Right ventricle myocardium inferior (tissue), 1 donor: ENCODE results near the gene EIF5. TPM values are rescaled to one million over a fixed set of nuclear protein-coding genes. Genes with fewer than 3 reads are reported as not detected.

Experiments
- ATAC-seq: fragments of 200-7000 bp; cut with Tn5 transposase; one replicate; pipeline ENCODE4 v1.9.1; 2020; ENCODE audit warnings: mild to moderate bottlenecking, moderate library complexity
- DNase-seq: peaks from one replicate; pipeline ENCODE4 v3.0.0; 2021; ENCODE audit errors: missing footprints
- intact Hi-C: fragments of 100-400 bp; cut with DNase I; formaldehyde crosslinking; loops from one replicate; pipeline ENCODE4 v1.11.0; 2022
- total RNA-seq: library from RNA; stranded (reverse); fragmentation: NEBNext Ultra II Directional; extraction: Animal tissue kit (Norgen Biotek cat#: 25700); gene quantifications from one replicate; pipeline ENCODE4 v1.2.1, GENCODE V29; 2021
- donor health status: DM: no; HTN: yes; CAD: no; lungs with severe emphysema.

Gene EIF5
- total RNA-seq, 1 donor from 2014 or later: 252 TPM

- no peak for ATAC-seq
Measured at GRCh38 chr14:103329401-103330347, 4.4 kb upstream of the EIF5 start.

GRCh38 chr14:103330536-103330935 lies 3.5 kb upstream of the EIF5 start:
- no peak for ATAC-seq
- no peak for DNase-seq
- intact Hi-C loops: no loop called here

More at GRCh38 chr14:103329401-103330347, 4.4 kb upstream of the EIF5 start:
- intact Hi-C loops: no loop called here
- no peak for DNase-seq

- ATAC-seq (no peak), DNase-seq (no peak)
- intact Hi-C loops: no loop called here
Measured at GRCh38 chr14:103332143-103332919, 1.7 kb upstream of the EIF5 start.

- ATAC-seq (peak; percentile 8), DNase-seq (peak; percentile 80)
- intact Hi-C loops: loop anchor here (2.0 kb wide), 1 partner anchor 50 kb away; the partner anchor contains the start of gene MARK3
Measured at GRCh38 chr14:103334644-103335622, 896 bp downstream of the EIF5 start.

GRCh38 chr14:103336191-103336590 lies 2.2 kb downstream of the EIF5 start:
- ATAC-seq (no peak), DNase-seq (no peak)
- intact Hi-C loops: no loop called here

- no peak for DNase-seq
- intact Hi-C loops: no loop called here
Measured at GRCh38 chr14:103337794-103338193, 3.8 kb downstream of the EIF5 start.

GRCh38 chr14:103339561-103339960 lies 5.5 kb downstream of the EIF5 start:
- intact Hi-C loops: no loop called here
- DNase-seq: no peak
- ATAC-seq: no peak

More at GRCh38 chr14:103337794-103338193, 3.8 kb downstream of the EIF5 start:
- ATAC-seq: no peak

- intact Hi-C loops: loop anchor here (5.0 kb wide), 1 partner anchor 137 kb away; no protein-coding TSS in a partner anchor
- no peak for ATAC-seq
- no peak for DNase-seq
Measured at GRCh38 chr14:103340480-103341212, 6.6 kb downstream of the EIF5 start.

GRCh38 chr14:103341250-103342129 lies 7.5 kb downstream of the EIF5 start:
- intact Hi-C loops: loop anchor here (5.0 kb wide), 1 partner anchor 136 kb away; no protein-coding TSS in a partner anchor
- DNase-seq (no peak), ATAC-seq (no peak)

GRCh38 chr14:103343164-103343879 lies 9.3 kb downstream of the EIF5 start:
- ATAC-seq (no peak), DNase-seq (no peak)
- intact Hi-C loops: loop anchor here (5.0 kb wide), 1 partner anchor 134 kb away; no protein-coding TSS in a partner anchor

- ATAC-seq (no peak), DNase-seq (no peak)
- intact Hi-C loops: loop anchor here (5.0 kb wide), 1 partner anchor 133 kb away; no protein-coding TSS in a partner anchor
Measured at GRCh38 chr14:103343905-103344797, 10.1 kb downstream of the EIF5 start.

- intact Hi-C loops: no loop called here
- DNase-seq (no peak), ATAC-seq (no peak)
Measured at GRCh38 chr14:103346286-103346685, 12.2 kb downstream of the EIF5 start.

- ATAC-seq (no peak), DNase-seq (no peak)
- intact Hi-C loops: no loop called here
Measured at GRCh38 chr14:103347091-103347815, 13.2 kb downstream of the EIF5 start.

- intact Hi-C loops: no loop called here
- no peak for DNase-seq
- ATAC-seq: no peak
Measured at GRCh38 chr14:103348154-103348553, 14.1 kb downstream of the EIF5 start.
